ENCODE data around the gene SPAG5.

Gene SPAG5

GRCh38 chr17:28538296-28538895 lies 60.4 kb downstream of the SPAG5 start:
- DNase-seq = no peak

GRCh38 chr17:28537219-28537610 lies 61.6 kb downstream of the SPAG5 start:
- DNase-seq = no peak

- no peak for DNase-seq
Measured at GRCh38 chr17:28536532-28537218, 62.1 kb downstream of the SPAG5 start.

GRCh38 chr17:28534740-28535375 lies 64.0 kb downstream of the SPAG5 start:
- no peak for DNase-seq

GRCh38 chr17:28533091-28533807 lies 65.6 kb downstream of the SPAG5 start:
- no peak for DNase-seq

- DNase-seq = no peak
Measured at GRCh38 chr17:28532050-28532960, 66.5 kb downstream of the SPAG5 start.

GRCh38 chr17:28530926-28531325 lies 67.9 kb downstream of the SPAG5 start:
- DNase-seq = no peak

- no peak for DNase-seq
Measured at GRCh38 chr17:28530250-28530649, 68.6 kb downstream of the SPAG5 start.

- no peak for DNase-seq
Measured at GRCh38 chr17:28529013-28529400, 69.8 kb downstream of the SPAG5 start.

- DNase-seq = no peak
Measured at GRCh38 chr17:28528327-28529012, 70.4 kb downstream of the SPAG5 start.

GRCh38 chr17:28527859-28528258 lies 71.0 kb downstream of the SPAG5 start:
- DNase-seq = no peak
